ENCODE measurements around the gene CORO1C.

- TF ChIP-seq CTCF (IDR thresholded peaks at IDR 0.05) (no peak), EP300 (IDR thresholded peaks at IDR 0.05) (no peak), POLR2A (IDR thresholded peaks at IDR 0.05) (no peak), POLR2AphosphoS5 (IDR thresholded peaks at IDR 0.05) (no peak)
Measured at GRCh38 chr12:108722463-108722862, 8.9 kb downstream of the CORO1C start.

All from gastroesophageal sphincter (tissue), 3 donors.